DOHH2 (cell line): ENCODE measurements around the gene ADPRM.
"Not testable (repeated sequence)": the region's sequence is repeated elsewhere in the genome, so short reads cannot be mapped to it uniquely, and the experiment has no call there.

Experiments
- H3F3A ChIP-seq: fragments of 200-600 bp; sonication (generic), shearing (Covaris generic); 2 replicates; pipeline ENCODE4 v1.6.0; 2016; ENCODE audit warnings: antibody characterized with exemption, mild to moderate bottlenecking; ENCODE audit not compliant: control insufficient read depth, insufficient read depth
- H3K27ac ChIP-seq: fragments of 200-600 bp; sonication (generic); 2 replicates; pipeline ENCODE4 v1.5.1; 2014; ENCODE audit warnings: low read depth, mild to moderate bottlenecking, low read length, moderate library complexity
- H3K27me3 ChIP-seq: fragments of 200-600 bp; sonication (generic); 2 replicates; pipeline ENCODE4 v1.6.1; 2014; ENCODE audit warnings: mild to moderate bottlenecking, low read length, mixed read lengths; ENCODE audit not compliant: control insufficient read depth
- H3K36me3 ChIP-seq: fragments of 200-600 bp; sonication (generic); 2 replicates; pipeline ENCODE4 v1.6.1; 2014; ENCODE audit warnings: mild to moderate bottlenecking, low read length, moderate library complexity, mixed read lengths; ENCODE audit not compliant: control insufficient read depth
- H3K4me1 ChIP-seq: fragments of 200-600 bp; sonication (generic); 2 replicates; pipeline ENCODE4 v1.6.1; 2014; ENCODE audit warnings: mild to moderate bottlenecking, low read length, mixed read lengths; ENCODE audit not compliant: control insufficient read depth
- H3K4me2 ChIP-seq: fragments of 200-600 bp; sonication (generic); 2 replicates; pipeline ENCODE4 v1.6.0; 2014; ENCODE audit warnings: mild to moderate bottlenecking, low read length, moderate library complexity
- H3K4me3 ChIP-seq: fragments of 200-600 bp; sonication (generic); 2 replicates; pipeline ENCODE4 v1.5.1; 2014; ENCODE audit warnings: mild to moderate bottlenecking, low read length, mixed read lengths
- H3K79me2 ChIP-seq: fragments of 200-600 bp; sonication (generic); 2 replicates; pipeline ENCODE4 v1.6.1; 2014; ENCODE audit warnings: mild to moderate bottlenecking, low read length, mixed read lengths; ENCODE audit not compliant: control insufficient read depth
- H3K9me2 ChIP-seq: fragments of 200-600 bp; sonication (generic); replicated peaks from 2 replicates; pipeline ENCODE4 v1.6.1; 2014; ENCODE audit warnings: mild to moderate bottlenecking, low read length, mixed read lengths; ENCODE audit not compliant: control insufficient read depth
- H3K9me3 ChIP-seq: fragments of 200-600 bp; sonication (generic); 2 replicates; pipeline ENCODE4 v1.6.1; 2014; ENCODE audit warnings: antibody characterized with exemption, low read length, mixed read lengths; ENCODE audit not compliant: control insufficient read depth, insufficient read depth
- H4K20me1 ChIP-seq: fragments of 200-600 bp; sonication (generic); 2 replicates; pipeline ENCODE4 v1.6.0; 2014; ENCODE audit warnings: low read depth, mild to moderate bottlenecking, antibody characterized with exemption, low read length, moderate library complexity; ENCODE audit not compliant: control insufficient read depth, insufficient read depth
- EZH2phosphoT487 ChIP-seq: fragments of 200-600 bp; sonication (generic); IDR thresholded peaks from 2 replicates; pipeline ENCODE4 v1.6.1; 2017; ENCODE audit warnings: borderline replicate concordance, mild to moderate bottlenecking, antibody characterized with exemption, low read length, moderate library complexity, mixed read lengths
- TF ChIP-seq, protein P1 (sequence below): fragments of 200-600 bp; sonication (generic); IDR thresholded peaks from one replicate; pipeline ENCODE4 v1.5.1; 2014; ENCODE audit warnings: antibody characterized with exemption, mild to moderate bottlenecking, low read depth, low read length; ENCODE audit not compliant: poor library complexity, severe bottlenecking

ADPRM gene

GRCh38 chr17:10731408-10731879 lies 34.0 kb downstream of the ADPRM start:
- Histone ChIP-seq H3K27ac (no peak overlapping the region), H4K20me1 (no peaks in the 10 kb centered on the region), H3K9me3 (no peaks in the 10 kb centered on the region), H3K79me2 (no peaks in the 10 kb centered on the region), H3K4me1 (peaks cover 4% of the 10 kb centered on the region), H3K9me2 (no peaks in the 10 kb centered on the region), H3K27me3 (peaks cover 50% of the 10 kb centered on the region), H3F3A (no peaks in the 10 kb centered on the region), H3K4me2 (no peak overlapping the region), H3K36me3 (no peaks in the 10 kb centered on the region), H3K4me3 (no peak overlapping the region)
- TF ChIP-seq, protein P1, sequence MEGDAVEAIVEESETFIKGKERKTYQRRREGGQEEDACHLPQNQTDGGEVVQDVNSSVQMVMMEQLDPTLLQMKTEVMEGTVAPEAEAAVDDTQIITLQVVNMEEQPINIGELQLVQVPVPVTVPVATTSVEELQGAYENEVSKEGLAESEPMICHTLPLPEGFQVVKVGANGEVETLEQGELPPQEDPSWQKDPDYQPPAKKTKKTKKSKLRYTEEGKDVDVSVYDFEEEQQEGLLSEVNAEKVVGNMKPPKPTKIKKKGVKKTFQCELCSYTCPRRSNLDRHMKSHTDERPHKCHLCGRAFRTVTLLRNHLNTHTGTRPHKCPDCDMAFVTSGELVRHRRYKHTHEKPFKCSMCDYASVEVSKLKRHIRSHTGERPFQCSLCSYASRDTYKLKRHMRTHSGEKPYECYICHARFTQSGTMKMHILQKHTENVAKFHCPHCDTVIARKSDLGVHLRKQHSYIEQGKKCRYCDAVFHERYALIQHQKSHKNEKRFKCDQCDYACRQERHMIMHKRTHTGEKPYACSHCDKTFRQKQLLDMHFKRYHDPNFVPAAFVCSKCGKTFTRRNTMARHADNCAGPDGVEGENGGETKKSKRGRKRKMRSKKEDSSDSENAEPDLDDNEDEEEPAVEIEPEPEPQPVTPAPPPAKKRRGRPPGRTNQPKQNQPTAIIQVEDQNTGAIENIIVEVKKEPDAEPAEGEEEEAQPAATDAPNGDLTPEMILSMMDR, result no peak
- TF ChIP-seq EZH2phosphoT487, result no peak

GRCh38 chr17:10732121-10732520 lies 34.7 kb downstream of the ADPRM start:
- not testable (repeated sequence) for H4K20me1 ChIP-seq, H3K79me2 ChIP-seq, H3F3A ChIP-seq, H3K9me2 ChIP-seq, H3K36me3 ChIP-seq, H3K4me3 ChIP-seq, H3K4me1 ChIP-seq, H3K27ac ChIP-seq, H3K9me3 ChIP-seq, H3K4me2 ChIP-seq
- peaks cover 44% of the 10 kb centered on the region for H3K27me3 ChIP-seq

GRCh38 chr17:10733666-10734065 lies 36.3 kb downstream of the ADPRM start:
- TF ChIP-seq, protein P1, result no peak
- TF ChIP-seq EZH2phosphoT487, result no peak
- H4K20me1 ChIP-seq, result no peaks in the 10 kb centered on the region
- H3K79me2 ChIP-seq, result no peaks in the 10 kb centered on the region
- H3K36me3 ChIP-seq, result no peaks in the 10 kb centered on the region
- H3K4me1 ChIP-seq, result peaks cover 4% of the 10 kb centered on the region
- H3F3A ChIP-seq, result no peaks in the 10 kb centered on the region
- H3K4me3 ChIP-seq, result no peak overlapping the region
- peaks cover 35% of the 10 kb centered on the region for H3K27me3 ChIP-seq
- H3K9me2 ChIP-seq, result no peaks in the 10 kb centered on the region
- no peak overlapping the region for H3K27ac ChIP-seq
- H3K4me2 ChIP-seq, result no peak overlapping the region
- H3K9me3 ChIP-seq, result no peaks in the 10 kb centered on the region

DNA sequence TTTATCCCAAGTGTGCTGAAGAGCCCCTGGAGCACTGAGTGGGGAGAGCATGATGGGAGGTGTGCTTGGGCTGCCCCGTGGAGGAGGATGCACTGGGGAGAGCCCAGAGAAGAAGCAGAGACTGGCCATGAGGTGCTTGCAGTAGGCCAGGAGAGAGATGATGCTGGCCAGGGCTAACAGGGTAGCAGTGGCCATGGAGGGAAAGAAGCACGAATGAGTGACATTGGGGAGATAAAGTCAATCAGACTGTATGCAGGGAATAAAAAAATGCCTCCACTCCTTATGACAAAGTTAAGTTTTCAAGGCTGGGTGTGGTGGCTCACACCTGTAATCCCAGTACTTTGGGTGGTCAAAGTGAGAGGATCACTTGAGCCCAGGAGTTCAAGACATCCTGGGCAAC lies 37.9 kb downstream of the ADPRM start:
- H3K9me2 ChIP-seq, result no peaks in the 10 kb centered on the region
- H3K4me3 ChIP-seq, result no peak overlapping the region
- H3K27me3 ChIP-seq, result peaks cover 19% of the 10 kb centered on the region
- H4K20me1 ChIP-seq, result no peaks in the 10 kb centered on the region
- no peaks in the 10 kb centered on the region for H3F3A ChIP-seq
- no peaks in the 10 kb centered on the region for H3K36me3 ChIP-seq
- no peaks in the 10 kb centered on the region for H3K79me2 ChIP-seq
- TF ChIP-seq, protein P1, result no peak
- TF ChIP-seq EZH2phosphoT487, result no peak
- H3K4me2 ChIP-seq, result no peak overlapping the region
- no peaks in the 10 kb centered on the region for H3K4me1 ChIP-seq
- H3K9me3 ChIP-seq, result no peaks in the 10 kb centered on the region
- H3K27ac ChIP-seq, result no peak overlapping the region
